ENCODE results near the gene ISYNA1. TPM values are rescaled to one million over a fixed set of nuclear protein-coding genes. Genes with fewer than 3 reads are reported as not detected.

ISYNA1 gene
- total RNA-seq, 1 experiment from 2014 or later: 0.72 TPM

DNA sequence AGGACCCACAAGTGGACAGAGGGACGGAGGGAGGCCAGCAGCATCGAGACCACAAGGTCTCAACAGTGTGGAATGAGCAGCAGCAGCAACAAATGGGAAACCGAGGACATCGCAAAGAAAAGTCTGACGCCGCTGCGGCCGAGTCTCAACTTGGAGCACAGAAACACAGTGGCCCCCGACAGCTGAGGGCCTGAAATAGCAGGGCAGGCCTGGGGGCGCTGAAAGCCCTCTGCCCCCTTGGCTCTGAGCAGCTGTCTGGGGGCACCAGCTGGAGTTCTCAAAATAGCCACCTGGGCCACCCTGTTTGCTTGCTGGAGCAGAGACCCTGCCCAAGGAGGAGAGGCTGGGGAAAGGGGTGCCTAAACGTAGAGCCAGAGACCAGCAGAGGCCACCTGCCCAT, 5.9 kb upstream of the ISYNA1 start:
- no peak for DNase-seq (ENCODE audit: low spot score)

- DNase-seq (ENCODE audit: low spot score): no peak
These were observed 5.5 kb upstream of the ISYNA1 start for GRCh38 chr19:18443406-18443805.

DNA sequence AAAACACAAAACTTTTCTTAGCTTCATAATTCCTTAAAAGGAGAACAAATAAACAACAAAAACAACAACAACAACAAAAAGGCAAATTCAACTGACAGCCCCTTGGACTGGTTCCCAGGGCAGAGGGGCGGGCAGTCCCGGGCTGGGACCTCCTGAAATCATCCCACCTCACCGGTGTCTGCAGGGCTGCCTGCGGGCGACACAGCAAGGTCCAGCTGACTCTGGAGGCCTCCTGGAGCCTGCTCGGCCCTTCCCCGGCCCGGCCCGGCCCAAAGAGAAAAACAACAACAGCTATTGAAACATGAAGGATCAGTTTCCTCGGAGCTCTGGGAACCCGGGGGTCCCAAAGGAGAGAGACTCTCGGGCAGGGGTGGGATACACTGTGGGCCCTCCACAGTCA, 5.0 kb upstream of the ISYNA1 start:
- DNase-seq (ENCODE audit: low spot score): no peak

DNA sequence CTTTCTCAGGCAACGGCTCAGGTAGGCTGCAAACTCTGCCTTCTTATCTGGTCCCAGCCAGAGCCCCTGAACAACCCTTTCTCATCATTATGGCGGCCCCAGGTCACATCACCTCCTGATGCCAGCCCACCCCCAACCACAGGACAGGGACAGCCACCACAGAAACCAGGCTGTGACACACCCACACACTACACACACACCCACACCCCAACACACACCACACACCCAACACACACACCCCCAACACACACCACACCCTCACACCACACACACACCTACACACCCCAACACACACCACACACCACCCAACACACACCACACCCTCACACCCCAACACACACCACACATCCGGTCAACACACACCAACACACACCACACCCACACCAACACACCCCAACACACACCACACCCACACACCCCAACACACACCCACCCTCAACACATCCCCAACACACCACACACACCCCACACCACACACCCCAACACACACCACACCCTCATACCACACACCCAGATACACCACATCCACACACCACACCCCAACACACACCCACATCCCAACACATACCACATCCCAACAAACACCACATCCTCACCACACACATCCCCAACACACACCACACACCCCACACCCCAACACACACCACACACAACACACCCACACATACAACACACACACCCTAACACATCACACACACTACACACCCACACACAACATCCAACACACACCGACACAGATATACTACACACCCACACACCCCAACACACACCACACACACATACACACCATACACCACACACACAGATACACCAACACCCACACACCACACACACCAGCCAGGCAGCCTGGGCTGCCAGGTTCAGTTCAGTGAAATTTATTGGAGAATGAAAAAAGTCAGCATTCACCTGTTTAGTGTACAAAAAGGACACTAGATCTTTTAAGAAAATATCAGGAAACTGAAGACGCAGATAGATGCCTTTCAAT, 4.2 kb upstream of the ISYNA1 start:
- DNase-seq (ENCODE audit: low spot score): no peak

- no peak for DNase-seq (ENCODE audit: low spot score)
These were observed 3.2 kb upstream of the ISYNA1 start for GRCh38 chr19:18440936-18441803.

GRCh38 chr19:18440415-18440877, 2.5 kb upstream of the ISYNA1 start:
- no peak for DNase-seq (ENCODE audit: low spot score)

DNA sequence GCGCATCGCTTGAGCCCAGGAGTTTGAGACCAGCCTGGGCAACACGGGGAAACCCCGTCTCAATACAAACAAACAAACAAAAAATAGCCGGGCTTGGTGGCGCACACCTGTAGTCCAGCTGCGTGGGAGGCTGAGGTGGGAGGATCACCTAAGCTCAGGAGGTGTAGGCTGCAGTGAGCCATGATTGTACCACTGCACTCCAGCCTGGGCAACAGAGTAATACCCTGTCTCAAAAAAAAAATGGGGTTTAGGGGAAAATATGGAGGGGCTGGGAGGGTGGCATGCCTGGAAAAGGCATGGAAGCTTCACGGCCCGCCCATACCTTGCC, 1.9 kb upstream of the ISYNA1 start:
- no peak for DNase-seq (ENCODE audit: low spot score)

DNA sequence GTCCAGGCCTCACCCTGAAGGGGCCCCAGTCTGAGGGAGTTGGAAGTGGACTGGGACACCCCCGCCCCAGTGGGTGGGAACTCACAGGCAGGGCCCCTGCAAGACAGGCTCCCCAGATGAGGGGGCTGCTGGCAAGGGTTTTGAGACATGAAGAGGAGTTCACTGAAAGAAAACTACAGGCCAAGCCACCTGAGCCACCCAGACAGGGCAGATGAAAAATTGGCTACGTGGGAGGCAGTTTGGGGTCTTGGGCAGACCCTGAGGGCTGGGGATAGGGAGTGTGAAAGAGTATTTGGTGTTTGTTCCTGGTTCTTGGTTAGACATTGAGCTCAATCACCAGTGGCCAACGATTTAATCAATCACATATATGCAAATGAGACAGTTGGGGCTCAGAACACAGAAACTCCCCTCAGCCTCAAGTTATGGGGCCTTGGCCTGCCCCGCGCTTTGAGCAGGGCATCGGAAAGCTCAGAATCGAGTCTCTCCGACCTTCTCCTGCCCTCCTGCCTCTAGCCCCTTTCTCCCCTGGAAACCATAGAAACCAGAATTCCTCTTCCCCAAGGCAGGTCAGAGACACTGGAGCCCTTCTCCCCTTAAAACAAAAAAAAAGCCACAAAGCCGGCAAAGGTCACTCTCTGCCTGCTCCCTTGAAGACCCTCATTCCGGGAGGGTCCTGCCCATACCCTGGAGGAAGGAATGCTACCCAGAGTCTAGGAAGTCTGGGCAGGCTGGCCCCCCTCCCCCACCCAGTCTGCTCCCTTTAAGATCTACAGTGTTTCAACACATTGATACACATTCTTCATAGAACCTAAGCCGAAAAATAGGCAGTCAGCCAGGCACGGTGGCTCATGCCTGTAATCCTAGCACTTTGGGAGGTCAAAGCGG, 1.3 kb upstream of the ISYNA1 start:
- DNase-seq (ENCODE audit: low spot score): no peak

DNA sequence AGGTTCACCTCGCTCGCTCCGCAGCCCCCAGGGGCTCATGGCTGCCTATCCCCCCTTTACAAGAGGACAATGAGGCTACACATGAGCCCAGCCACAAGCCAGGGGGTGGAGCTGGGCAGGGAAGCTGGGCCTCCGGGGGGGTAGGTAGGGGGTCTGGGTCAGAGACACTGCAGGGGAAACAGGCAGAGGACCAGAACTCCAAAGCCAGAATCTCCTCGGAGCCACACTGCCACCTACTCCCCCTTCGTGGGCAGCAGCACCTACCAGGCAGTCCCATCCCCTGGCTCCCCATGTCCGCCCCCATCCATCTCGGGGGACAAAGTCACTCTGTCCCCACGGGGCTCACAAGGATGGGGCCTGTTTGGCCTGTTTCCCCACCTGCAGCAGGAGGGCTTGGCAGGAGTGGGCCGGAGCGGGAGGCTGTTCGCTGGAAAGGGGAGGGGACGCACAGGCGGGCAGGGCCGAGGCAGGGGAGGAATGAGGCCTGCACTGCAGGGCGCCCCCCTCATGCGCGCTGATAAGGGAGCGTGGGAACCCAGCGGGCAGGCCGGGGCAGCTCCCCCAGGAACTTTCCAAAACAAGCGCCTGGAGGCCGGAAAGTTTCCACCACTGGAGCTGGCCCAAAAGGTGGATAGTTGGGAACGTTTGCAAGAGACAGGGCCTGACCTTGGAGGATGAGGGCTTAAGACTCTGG, 545 bp upstream of the ISYNA1 start:
- DNase-seq (ENCODE audit: low spot score): no peak

DNA sequence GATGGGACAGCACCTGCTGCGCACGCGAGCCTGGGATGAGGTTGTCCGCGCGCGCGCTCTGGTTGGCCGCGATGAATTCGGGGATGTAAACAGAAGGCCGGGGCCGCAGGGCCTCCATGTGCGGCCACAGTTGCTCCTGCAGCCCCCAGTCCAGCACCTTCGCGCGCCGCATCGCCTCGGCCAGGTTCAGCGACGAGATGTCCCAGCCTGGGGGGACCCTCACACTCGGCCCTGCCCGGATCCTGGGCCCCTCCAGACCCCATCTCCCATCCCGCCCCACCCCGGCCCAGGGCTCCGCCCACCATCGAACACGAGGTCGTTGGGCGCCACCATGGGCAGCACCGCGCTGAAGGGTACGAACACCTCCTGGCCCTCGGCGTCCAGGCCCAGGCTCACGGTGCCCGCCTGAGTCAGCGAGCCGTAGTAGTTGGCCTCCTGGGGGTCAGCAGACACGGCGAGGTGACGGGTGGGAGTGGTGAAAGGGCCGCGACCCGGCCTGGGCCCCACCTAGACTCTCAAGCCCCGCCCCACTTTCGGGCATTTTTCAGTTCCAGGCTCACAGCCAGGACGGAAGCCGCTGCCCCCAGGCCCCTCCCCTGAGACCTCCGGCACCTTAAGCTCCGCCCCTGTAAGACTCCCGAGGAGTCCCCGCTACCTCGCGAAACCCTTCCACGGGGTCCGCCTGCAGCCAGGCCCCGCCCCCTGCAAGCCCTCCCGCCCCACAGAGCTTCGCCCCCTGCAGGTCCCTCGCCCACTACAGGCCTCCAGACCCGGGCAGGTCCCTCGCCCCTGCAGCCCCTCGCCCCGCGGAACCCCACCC, 1.1 kb downstream of the ISYNA1 start:
- DNase-seq (ENCODE audit: low spot score): no peak

DNA sequence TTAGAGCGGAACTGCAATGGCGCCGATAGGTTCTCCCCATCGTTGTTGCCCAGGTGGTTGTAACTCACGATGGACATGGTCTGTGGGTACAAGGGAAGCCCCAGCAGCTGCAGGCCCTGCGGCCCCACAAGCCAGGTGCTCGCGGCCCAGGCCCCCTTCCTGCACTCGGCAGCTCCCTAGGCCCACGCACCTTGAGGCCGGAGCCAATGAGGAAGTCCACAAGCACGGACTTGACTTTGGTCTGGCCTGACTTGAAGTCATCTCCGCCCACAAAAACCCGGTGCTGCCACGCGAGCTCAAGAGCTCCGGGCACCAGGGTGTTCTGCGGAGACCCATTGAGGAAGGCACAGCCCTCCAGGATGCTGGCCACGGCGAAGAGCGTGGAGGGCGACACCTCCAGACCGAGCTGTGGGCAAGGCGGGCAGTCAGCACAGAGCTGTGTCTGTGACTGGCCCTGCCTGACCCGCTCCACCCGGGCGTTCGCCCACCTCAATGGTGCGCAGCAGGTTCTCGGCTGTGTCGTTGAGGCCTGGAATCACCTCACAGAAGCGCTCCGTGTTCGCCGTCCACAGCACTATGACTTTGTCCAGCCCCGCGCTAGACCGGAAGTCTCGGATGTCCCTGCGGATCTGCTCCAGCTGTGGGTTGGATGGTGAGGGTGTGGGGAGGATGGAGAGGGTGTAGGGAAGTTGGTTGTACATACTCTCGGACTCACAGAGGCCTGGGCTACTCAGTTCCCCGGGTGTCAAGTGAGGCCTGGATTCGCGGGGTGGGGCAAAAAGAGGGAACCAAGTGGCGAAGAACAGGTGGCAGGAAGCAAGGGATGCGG, 1.9 kb downstream of the ISYNA1 start:
- DNase-seq (ENCODE audit: low spot score): no peak

- DNase-seq (ENCODE audit: low spot score): no peak
These were observed 2.6 kb downstream of the ISYNA1 start for GRCh38 chr19:18435178-18435841.

GRCh38 chr19:18434411-18435175, 3.3 kb downstream of the ISYNA1 start:
- no peak for DNase-seq (ENCODE audit: low spot score)

- no peak for DNase-seq (ENCODE audit: low spot score)
These were observed 4.1 kb downstream of the ISYNA1 start for GRCh38 chr19:18433735-18434398.

GRCh38 chr19:18433015-18433691, 4.8 kb downstream of the ISYNA1 start:
- no peak for DNase-seq (ENCODE audit: low spot score)

DNA sequence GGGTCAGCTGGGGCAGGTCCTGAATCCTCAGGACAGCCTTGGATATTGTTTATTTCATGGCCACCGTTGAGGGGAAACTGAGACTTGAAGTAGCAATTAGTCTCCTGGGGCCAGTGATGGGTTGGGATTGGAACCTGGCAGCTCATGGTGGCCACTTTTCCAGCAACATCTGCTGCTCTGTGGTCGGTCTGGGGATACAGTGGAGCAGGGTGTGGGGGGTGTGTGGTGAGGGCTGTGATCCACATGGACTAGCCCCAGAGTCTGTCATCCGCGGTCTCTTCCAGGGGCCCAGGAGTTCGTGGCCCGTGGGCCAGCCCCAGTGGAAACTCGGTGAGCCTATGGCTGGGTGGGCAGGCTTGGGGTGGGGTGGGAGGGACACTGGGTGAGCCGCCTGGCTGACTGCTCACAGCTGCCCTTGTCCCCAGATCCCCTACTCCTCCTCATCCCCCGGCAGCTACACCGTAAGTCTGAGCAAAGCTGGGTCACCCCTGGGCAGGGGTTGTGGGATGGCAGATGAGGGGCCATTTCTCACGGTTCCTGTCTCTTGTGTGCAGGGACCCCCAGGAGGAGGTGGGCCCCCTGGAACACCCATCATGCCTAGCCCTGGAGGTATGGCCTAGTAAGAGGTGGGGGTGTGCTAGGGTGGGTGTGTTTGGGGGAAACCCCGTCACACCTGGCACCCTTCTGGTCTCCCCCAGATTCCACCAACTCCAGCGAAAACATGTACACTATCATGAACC, 5.5 kb downstream of the ISYNA1 start:
- no peak for DNase-seq (ENCODE audit: low spot score)

Measured in A172 (cell line).